ENCODE results near the gene PLPPR3.

Gene PLPPR3

GRCh38 chr19:861756-862580, 40.2 kb upstream of the PLPPR3 start:
- CTCF ChIA-PET = no interaction called here
- TF ChIP-seq SP1 (IDR thresholded peaks at IDR 0.05) = no peak
- TF ChIP-seq SUZ12 (IDR thresholded peaks at IDR 0.05) = no peak
- TF ChIP-seq L3MBTL2 (conservative IDR thresholded peaks at IDR 0.05) = peak; percentile 98
- no peak for TF ChIP-seq FOXK2 (IDR thresholded peaks at IDR 0.05)
- 0 out of 2 replicates have a peak, but pooled peaks have one; percentile 50 for TF ChIP-seq CTBP1 (IDR thresholded peaks at IDR 0.05; ENCODE audit: borderline replicate concordance)
- peak; percentile 87 for DNase-seq (ENCODE audit: extremely low spot score)
- POLR2A ChIA-PET = no interaction called here

GRCh38 chr19:861141-861755, 39.5 kb upstream of the PLPPR3 start:
- TF ChIP-seq LEF1 (IDR thresholded peaks at IDR 0.05; ENCODE audit: borderline replicate concordance) (no peak), CTBP1 (IDR thresholded peaks at IDR 0.05; ENCODE audit: borderline replicate concordance) (no peak), FOXK2 (IDR thresholded peaks at IDR 0.05) (no peak), PKNOX1 (IDR thresholded peaks at IDR 0.05) (no peak), FOXA1 (IDR thresholded peaks at IDR 0.05) (no peak), FOXM1 (IDR thresholded peaks at IDR 0.05; ENCODE audit: borderline replicate concordance) (no peak), BHLHE40 (IDR thresholded peaks at IDR 0.05; ENCODE audit: borderline replicate concordance) (no peak), NFRKB (IDR thresholded peaks at IDR 0.05) (no peak), SUZ12 (IDR thresholded peaks at IDR 0.05) (no peak), ARNT (IDR thresholded peaks at IDR 0.05) (no peak), HDGF (IDR thresholded peaks at IDR 0.05; ENCODE audit: borderline replicate concordance) (no peak), ZNF384 (IDR thresholded peaks at IDR 0.05) (no peak), ELF4 (IDR thresholded peaks at IDR 0.05) (no peak), TARDBP (IDR thresholded peaks at IDR 0.05) (no peak), SP1 (IDR thresholded peaks at IDR 0.05) (no peak), L3MBTL2 (conservative IDR thresholded peaks at IDR 0.05) (no peak)
- CTCF ChIA-PET = no interaction called here
- no peak for DNase-seq (ENCODE audit: extremely low spot score)
- POLR2A ChIA-PET = interaction anchor here (0.7 kb wide), 1 partner anchor 62 kb away, joined by 3 read pairs; no protein-coding TSS in a partner anchor

- TF ChIP-seq ZNF384 (IDR thresholded peaks at IDR 0.05) (no peak), SUZ12 (IDR thresholded peaks at IDR 0.05) (no peak), FOXM1 (IDR thresholded peaks at IDR 0.05; ENCODE audit: borderline replicate concordance) (no peak), LEF1 (IDR thresholded peaks at IDR 0.05; ENCODE audit: borderline replicate concordance) (no peak), FOXA1 (IDR thresholded peaks at IDR 0.05) (no peak), FOXK2 (IDR thresholded peaks at IDR 0.05) (no peak), BHLHE40 (IDR thresholded peaks at IDR 0.05; ENCODE audit: borderline replicate concordance) (no peak), CTBP1 (IDR thresholded peaks at IDR 0.05; ENCODE audit: borderline replicate concordance) (no peak), HDGF (IDR thresholded peaks at IDR 0.05; ENCODE audit: borderline replicate concordance) (no peak), ARNT (IDR thresholded peaks at IDR 0.05) (no peak), L3MBTL2 (conservative IDR thresholded peaks at IDR 0.05) (no peak), NFRKB (IDR thresholded peaks at IDR 0.05) (no peak), ELF4 (IDR thresholded peaks at IDR 0.05) (no peak), TARDBP (IDR thresholded peaks at IDR 0.05) (no peak)
- CTCF ChIA-PET = interaction anchor here (0.6 to 1.8 kb wide), 2 partner anchors 10 to 71 kb away, joined by 3 to 5 read pairs; no protein-coding TSS in a partner anchor
- DNase-seq (ENCODE audit: extremely low spot score) = no peak
- POLR2A ChIA-PET = interaction anchor here (0.8 kb wide), 1 partner anchor 410 kb away, joined by 3 read pairs; the partner anchor contains the start of gene CIRBP
These were observed 37.4 kb upstream of the PLPPR3 start, which contains the start of gene CFD for GRCh38 chr19:858868-859843. Gene CFD, plus strand, starts transcription at chr19:859664. Its CDS starts 26 bp downstream, at chr19:859690.

- DNase-seq (ENCODE audit: extremely low spot score) = no peak
- TF ChIP-seq ZNF384 (IDR thresholded peaks at IDR 0.05) (no peak), SP1 (IDR thresholded peaks at IDR 0.05) (no peak), CTBP1 (IDR thresholded peaks at IDR 0.05; ENCODE audit: borderline replicate concordance) (no peak), SUZ12 (IDR thresholded peaks at IDR 0.05) (no peak), FOXK2 (IDR thresholded peaks at IDR 0.05) (no peak), ELF4 (IDR thresholded peaks at IDR 0.05) (no peak), TARDBP (IDR thresholded peaks at IDR 0.05) (no peak), ARNT (IDR thresholded peaks at IDR 0.05) (no peak), BHLHE40 (IDR thresholded peaks at IDR 0.05; ENCODE audit: borderline replicate concordance) (no peak), FOXA1 (IDR thresholded peaks at IDR 0.05) (no peak), HDGF (IDR thresholded peaks at IDR 0.05; ENCODE audit: borderline replicate concordance) (no peak), PKNOX1 (IDR thresholded peaks at IDR 0.05) (no peak), LEF1 (IDR thresholded peaks at IDR 0.05; ENCODE audit: borderline replicate concordance) (no peak), FOXM1 (IDR thresholded peaks at IDR 0.05; ENCODE audit: borderline replicate concordance) (no peak), NFRKB (IDR thresholded peaks at IDR 0.05) (no peak), L3MBTL2 (conservative IDR thresholded peaks at IDR 0.05) (no peak)
- ChIA-PET CTCF (interaction anchor here (1.8 kb wide), 1 partner anchor 9 kb away, joined by 5 read pairs; no protein-coding TSS in a partner anchor), POLR2A (interaction anchor here (0.8 kb wide), 1 partner anchor 411 kb away, joined by 3 read pairs; the partner anchor contains the start of gene CIRBP)
These were observed 36.5 kb upstream of the PLPPR3 start for GRCh38 chr19:858284-858683.

- no peak for DNase-seq (ENCODE audit: extremely low spot score)
- CTCF ChIA-PET = interaction anchor here (0.8 to 1.1 kb wide), 2 partner anchors 37 to 86 kb away, joined by 3 read pairs; partner anchors contain the start of gene MED16
- no peak for TF ChIP-seq FOXK2 (IDR thresholded peaks at IDR 0.05)
- no peak for TF ChIP-seq SP1 (IDR thresholded peaks at IDR 0.05)
- no peak for TF ChIP-seq PKNOX1 (IDR thresholded peaks at IDR 0.05)
- POLR2A ChIA-PET = no interaction called here
These were observed 33.9 kb upstream of the PLPPR3 start for GRCh38 chr19:855566-856120.
